ENCODE results near the gene CTRL.

Gene CTRL

DNA sequence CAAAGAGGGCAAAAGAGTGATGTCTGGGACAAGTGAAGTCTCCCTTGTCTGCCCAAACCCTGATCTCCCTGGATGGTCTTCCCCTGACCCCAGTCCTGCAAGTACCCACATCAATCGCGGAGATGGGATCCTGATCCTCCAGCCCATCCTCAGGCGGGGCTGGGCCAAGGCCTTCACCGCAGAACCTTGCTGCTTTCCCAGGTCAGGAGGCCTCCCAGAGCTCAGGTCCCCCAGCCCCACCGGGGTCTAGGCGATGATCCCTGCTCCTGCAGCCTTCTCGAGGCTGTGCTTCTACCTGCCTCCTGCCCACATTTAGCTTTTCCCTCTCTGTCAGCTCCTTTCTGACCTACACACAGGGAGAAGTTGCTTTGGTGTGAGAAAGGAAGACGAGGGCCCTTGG is 30.5 kb upstream of the CTRL start:
- ATAC-seq = no peak

DNA sequence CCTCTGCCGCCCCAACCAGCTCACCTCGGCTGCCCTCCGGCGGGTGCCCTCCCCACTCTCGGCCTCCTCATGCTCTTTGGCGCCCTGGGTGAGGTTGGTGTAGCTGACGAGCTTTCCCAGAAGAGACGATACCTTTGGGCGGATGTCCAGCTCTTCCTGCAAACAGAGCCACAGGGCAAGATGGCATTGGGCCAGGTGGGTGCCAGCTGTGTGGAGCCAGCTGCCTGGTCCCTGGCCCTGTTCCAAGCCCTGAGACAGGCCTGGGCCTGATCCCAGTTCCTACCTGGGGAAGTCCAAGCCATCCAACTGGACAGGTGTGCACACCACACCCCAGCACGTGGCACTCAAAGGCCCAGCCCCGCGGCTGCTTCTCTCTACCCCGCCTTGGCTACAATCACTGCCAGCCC is 29.9 kb upstream of the CTRL start:
- ATAC-seq = no peak

DNA sequence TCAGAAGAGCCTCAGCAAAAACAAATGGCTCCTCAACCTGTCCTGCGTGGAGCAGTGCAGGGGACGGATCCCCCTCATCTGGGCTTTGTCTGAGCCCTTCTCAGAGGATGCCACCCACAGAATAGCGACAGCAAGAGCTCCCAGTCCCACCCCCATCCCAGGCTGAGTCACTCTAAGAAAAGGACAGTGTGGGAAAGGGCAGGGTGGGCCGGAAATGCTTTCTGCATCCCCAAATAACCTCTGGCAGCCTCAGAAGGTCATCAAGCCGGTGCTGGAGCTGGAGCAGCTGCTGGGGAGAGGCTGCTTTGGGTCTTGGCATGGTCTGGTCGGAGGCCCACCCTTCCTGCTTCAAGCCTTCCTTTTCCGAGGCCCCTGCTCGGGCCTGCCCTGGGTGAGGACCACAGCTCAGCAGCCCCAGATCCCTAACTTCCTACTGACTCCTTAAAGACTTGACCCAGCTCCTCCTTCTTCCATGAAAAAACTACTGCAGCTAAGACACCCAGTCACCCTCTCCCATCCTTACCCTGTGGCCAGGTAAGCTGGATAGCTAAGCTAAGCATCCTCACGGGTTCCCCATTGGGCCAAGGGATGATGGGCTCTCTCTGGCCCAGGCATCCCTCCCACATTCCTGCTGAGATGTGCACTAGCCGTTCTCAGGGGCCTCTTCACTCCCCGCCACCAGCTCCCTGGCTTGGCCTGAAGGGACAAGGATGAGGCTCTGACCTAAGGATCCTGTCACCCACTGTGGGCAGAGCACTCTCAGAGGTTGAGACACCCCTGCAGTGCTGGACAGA is 28.1 kb upstream of the CTRL start:
- ATAC-seq = no peak

DNA sequence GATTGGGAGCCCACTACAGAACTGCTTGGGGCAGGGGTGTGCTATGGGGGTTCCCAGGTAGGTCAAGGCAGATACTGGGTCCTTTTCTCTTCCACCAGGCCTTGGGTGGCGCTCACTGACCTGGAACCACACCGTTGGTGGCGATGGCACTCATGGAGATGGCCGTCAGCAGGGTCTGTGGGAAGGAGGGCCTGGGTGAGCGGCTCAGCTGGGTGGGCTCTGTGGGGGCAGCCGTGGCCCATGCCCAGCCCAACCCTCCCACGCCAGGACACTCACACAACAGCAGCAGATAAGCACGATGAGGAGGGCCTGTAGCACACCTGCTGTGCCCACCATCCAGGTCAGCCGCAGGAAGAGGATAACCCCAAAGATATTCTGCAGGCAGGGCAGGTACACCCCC is 26.0 kb upstream of the CTRL start:
- ATAC-seq = no peak

DNA sequence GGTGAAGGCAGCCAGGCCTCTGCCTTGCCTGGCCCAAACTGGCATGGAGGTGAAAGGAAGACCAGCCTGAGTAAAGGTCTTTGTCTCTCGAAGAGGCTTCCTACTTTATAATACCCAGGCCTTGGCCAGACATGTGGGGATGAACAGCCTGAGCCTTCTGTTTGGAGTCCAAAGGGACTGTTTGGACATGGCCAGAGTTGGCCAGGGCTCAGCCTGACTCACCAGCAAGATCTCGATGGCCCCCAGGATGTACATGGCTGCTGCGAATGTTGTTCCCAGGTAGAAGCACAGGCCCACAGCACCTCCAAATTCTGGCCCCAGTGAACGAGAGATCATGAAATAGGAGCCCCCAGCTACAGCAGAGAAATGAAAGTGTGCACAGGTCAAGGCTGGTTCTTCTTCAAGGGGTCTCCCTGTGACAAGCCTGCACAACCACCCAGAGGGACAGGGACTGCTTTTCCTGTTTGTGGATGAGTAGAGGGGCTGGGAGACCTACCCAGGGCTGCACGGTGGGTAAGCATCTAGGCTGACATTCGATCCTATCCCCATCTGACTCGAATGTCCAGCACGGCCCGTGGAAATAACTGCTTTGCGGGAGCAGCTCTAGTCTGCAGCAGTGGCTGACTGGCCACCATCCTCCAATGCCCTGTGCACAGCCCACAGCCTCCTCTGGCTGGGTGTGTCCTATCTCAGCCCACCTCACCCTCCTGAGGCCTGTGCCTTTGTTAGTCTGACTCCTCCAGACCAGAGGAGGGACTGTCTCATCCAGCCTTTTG is 22.9 kb upstream of the CTRL start:
- no peak for ATAC-seq

DNA sequence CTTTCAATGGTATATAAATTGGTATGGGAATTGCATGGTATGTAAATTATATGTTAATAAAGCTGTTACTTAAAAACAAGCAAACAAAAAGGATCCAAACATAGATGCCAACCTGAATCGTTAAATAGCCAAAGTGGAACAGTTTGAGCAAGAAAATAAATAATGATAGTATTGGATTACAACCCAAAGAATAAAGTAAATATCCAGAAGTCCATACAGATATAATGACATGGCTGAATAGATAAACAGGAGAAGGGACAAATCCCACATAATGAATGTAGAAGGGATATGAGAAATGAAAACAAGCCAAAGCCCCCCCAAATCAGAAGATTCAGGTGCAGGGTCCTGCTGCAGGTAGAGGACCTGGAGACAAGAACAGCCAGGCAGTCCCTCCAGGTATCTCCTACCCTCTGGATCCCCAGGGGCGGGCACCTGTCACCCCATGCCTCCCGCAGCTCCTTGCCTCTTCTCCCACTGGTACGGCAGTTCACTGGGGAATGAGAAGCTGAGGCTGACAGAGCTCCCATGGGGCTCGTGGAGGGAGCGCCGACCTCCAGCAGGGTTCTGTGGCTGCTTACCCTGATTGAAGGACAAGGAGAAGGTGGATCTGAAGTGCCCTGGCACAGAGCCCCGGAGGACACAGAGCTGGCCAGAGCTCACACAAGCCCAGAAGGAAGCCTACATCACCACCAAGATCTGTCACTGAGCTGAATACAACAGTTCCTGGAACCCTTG is 22.1 kb upstream of the CTRL start:
- no peak for ATAC-seq

DNA sequence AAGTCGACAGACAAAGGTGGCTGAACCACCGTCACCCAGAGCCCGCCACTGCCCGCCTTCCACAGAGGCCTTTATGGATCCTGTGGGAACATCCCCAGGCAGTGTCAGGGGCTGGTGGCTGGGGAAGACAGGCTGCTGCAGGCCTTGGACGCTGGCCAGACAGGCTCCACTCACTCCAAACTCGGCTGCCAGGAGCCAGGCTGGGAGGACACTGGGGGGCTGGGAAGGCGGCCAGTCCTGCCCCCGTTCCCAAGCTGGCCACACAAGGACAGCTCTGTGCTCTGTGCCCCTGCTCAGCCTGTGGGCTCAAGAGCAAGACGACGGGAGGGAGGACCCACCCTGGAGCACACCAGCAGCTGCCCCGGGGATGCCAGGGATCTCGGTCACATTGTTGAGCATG is 19.8 kb upstream of the CTRL start:
- ATAC-seq = no peak

DNA sequence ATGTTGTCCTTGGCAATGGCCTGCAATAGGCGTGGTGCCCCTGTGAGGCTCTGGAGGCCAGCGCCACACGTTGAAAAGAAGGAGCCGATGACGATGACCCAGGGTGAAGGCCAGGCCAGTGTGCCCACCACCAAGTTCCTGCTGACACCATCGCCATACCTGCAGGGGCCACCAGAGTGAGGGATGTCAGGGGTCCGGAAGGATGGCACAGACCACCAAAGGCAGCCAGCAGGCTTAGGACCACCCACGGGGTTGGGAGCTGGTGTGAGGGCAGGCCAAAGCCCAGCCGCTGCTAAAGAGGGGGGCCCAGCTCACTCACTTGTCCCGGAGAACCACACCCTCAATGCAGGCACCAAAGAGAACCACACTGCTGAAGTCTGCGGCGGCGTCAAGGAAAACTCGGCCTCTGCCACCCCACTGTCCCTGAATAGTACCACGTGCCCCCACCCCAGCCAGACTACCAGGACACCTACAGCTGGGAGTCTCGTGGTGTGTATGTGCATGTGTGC is 18.7 kb upstream of the CTRL start:
- no peak for ATAC-seq

DNA sequence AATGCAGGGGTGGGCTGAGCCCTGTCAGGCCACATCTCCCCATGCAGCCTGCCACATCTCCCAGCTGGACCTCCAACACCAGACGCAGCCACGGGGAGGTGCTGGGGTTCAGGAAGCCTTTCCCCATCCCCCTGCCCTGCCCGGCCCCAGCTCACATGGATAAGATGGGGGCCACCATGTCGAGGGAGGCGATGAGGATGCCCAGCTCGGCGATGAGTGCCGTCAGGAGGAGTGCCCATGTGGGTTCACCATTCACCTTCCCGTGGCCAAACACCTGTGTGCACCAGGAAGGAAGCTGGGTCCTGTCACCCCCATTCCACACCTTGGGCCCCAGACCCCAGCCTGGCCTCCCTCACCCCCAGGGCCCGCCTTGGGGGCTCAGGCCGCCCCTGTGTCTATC is 18.0 kb upstream of the CTRL start:
- no peak for ATAC-seq

DNA sequence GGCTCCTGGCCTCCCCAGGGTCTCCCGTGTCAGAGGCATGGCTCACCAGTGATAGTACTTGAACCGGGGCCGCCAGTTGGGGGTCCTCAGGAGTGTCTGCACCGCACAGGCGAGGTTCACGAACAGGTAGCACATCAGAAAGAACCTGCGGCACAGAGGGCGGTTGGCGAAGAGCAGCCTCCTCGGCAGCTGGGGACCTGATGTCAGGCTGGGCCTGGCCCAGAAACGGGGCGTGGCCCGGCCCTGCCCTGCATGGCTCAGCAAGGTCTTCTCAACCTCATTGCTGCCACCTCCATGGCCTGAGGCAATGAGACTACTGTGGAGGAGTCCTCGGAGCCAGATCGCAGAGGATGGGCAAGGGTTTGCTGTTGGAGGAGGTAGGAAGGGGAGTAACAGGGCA is 16.4 kb upstream of the CTRL start:
- no peak for ATAC-seq

DNA sequence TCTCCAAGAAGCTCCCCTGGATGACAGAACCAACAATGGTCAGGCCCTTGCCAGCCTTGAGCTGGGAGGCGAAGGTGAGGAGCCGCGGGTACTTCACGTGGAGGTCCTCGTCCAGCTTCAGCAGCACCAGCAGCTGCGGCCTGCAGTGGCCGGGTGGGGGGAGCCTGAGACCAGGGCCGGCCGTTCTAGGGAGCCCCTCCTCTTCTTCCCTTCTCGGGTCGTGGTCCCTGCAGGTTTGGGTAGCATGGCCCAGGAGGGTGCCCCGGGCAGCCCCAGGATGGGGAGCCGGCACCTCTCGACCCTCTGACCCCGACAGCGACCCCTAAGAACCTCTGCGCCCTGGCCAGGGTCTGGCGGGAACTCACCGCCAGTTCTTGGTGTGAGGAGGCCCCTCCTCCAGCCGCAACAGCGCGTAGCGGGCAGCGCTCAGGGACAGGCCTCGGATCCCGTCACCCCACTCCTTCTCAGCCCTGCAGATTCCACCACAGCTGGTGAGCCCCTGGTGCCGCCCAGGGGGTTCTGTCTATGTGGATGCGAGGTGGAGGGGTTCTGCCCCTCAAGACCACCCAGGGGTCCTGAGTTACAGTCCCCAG is 15.4 kb upstream of the CTRL start:
- ATAC-seq = no peak

DNA sequence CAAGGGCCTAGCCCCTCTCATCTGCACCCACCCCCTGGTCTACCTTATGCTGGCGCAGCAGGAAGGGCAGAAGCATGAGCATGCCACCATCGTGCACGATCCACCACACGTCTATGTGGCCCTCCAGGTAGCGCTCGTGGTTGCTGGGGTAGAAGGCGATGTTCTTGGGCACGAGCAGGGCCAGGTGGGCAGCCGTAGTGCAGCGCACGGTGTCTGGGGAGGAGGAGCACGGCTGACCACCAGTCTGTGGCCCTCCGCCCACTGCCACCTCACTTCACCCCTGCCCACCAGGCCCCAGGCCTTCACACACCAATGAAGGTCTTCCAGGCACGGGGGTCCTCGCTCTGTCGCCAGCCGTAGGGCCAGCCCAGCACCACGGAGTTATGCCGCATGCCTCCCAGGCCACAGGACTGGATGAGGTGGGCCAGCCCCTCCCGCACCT is 14.5 kb upstream of the CTRL start:
- no peak for ATAC-seq

DNA sequence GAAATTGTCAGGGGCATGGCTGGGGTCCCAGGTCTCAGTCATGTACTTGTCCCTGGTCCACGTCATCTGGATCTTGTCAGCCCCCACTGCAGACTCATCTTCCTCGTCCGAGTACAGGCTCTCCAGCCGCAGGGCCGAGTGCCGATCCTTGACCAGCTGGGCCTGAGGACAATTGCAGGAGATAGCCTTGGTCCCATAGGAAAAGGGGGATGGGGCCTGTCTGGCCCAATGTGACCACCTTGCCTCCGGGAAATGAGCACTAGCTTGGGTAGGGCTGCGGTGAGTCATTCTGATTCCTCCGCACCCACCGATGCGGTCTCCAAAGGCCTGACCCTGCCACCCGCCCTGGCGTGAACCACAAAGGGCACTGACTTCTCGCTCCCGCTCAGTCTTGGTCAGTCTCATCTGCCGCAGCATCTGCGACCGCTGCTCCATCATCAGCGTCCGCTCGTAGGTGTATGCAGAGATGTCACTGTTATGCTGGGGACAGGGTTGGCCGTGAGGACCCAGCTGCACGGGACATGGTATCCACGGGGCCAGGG is 13.8 kb upstream of the CTRL start:
- no peak for ATAC-seq

DNA sequence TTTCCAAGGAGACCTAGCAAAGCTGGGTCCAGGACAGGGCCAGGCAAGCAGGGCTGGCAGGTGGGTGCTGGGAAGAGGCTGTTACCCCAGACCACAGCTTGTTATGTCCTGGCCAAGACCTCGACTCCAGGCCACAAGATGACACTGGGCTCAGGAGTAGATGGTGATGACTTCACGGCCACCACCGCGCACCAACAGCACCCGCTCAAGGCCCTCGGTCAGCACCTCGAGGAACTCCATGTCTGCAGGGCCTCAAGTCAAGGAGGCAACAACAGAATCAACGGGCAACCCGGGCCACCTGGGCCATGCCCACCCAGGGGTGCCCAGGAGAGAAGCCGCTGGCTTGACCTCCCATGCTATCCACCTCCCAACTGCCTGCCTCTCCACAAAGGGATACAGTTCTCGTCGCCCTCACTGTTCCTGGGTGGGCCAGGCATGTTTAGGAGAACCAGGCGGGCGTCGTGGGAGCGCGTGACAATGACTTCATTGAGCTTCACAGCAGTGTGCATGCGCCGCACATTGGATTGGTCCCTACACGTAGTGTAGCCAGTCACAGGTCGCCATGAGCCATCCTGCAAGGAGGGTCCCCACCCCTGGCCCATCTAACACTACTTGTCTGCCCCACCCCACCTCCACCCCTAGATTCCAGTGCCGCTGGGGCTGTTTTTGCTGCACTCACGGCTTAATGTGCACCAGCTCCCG is 13.2 kb upstream of the CTRL start:
- no peak for ATAC-seq

DNA sequence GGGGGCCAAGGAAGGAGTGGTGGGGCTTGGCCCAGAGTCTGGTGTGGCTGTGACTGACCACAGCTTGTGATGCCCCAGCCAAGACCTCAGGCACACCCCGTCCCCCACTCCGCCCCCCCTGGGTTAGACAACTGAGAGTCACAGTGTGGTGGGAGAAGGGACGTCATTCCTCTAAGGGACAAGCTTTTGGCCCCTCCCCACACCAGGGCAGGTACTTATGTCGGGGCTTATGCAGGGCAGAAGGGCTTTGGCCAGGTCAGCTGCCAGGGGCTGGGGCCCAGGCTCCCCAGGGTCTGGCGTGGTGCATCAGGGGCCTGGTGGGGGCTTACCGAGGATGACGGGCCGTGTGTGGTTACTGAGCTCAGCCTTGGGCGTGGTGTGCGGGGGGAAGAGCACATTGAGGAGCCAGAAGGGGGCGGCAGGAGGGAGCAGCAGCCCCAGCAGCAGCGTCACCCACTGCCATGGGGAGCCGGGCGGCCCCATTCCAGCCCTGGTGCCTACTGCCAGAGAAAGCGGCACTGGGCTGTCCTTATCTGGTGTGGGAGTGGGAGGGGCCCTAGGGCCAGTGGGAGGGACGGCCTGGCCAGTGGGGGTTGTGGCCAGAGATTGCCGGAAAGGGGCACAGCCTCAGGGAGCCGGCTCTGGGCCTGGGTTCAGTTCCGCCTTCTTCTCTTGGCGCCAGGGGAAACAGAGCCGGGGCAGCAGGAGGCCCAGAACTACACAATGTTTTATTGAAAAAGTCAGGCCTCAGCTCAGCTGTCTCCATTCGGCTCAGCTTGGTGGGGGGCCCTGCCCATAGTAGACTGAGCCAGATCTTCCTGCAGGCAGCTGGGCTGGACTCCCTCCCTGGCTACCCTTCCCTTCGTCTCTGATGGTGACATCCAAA is 12.2 kb upstream of the CTRL start, which contains the start of gene LCAT:
Gene LCAT, minus strand, starts transcription at position 502 of the 886 bp plus-strand sequence. Its CDS starts 19 bp downstream, at position 483.
- ATAC-seq = no peak

DNA sequence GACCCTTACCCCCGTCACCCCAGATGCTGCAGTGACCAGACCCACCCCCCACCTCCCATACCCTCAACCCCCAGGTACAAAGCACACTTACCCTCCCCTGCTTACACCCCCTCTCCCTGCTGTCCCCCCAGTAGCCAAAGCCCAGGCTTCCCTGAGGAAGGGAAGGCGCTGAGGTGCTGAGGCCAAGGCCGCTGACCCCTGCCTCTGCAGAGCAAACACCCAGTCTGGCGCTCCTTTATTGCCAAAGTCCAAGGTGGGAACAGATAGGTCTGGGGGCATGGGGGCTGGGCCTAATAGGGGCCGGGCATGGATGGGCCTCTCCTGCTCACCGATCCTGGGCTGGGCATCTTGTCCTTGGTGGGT is 11.6 kb upstream of the CTRL start:
- no peak for ATAC-seq

DNA sequence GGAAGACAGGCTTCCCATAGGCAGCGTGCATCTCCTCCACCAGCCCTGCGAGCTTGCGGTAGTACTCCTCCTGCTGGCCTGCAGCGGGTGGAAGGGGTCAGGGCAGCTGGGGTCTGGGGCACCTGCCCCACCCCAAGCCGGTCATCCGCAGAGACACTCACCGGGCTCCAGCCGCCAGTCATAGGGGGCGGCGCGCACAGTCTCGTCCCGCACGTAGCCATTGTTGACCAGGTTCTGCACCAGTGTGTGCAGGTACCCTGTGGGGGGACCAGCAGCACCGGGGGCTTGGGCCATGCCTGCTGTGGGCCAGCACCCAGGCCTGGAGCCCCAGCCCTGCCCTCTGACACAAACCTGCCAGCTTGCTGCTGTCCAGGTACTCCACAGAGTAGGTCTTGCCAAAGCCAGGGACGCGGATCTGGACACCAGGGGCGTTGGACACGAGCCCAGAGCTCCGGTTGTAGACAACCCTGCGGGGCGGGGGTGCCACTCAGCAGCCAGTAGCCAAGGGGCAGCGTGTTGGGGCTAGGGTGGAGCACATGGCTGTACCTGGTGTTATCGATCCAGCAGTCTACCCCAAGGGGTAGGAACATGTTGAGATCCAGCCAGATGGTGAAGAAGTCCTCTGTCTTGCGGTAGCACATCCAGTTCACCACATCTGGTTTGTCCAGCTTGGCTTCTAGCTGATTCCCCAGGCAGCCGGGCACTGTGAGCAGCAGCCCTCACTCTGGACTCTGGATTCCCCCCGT is 11.0 kb upstream of the CTRL start:
- no peak for ATAC-seq

DNA sequence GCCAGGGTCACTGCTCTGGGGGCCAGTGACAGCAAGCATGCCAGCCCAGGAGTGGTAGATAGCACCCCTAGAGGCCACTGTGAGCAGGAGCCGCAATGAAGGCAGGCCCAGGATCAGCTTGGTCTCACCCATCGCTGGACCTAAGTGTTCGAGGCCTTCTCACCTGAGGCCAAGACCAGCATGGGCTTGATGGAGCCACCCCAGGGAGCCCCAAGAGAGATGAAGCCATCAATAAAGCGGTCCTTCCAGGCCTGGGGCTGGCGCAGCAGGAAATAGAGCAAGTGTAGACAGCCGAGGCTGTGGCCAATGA is 10.5 kb upstream of the CTRL start:
- peak in 1 of 2 donors; percentile 52 for ATAC-seq

DNA sequence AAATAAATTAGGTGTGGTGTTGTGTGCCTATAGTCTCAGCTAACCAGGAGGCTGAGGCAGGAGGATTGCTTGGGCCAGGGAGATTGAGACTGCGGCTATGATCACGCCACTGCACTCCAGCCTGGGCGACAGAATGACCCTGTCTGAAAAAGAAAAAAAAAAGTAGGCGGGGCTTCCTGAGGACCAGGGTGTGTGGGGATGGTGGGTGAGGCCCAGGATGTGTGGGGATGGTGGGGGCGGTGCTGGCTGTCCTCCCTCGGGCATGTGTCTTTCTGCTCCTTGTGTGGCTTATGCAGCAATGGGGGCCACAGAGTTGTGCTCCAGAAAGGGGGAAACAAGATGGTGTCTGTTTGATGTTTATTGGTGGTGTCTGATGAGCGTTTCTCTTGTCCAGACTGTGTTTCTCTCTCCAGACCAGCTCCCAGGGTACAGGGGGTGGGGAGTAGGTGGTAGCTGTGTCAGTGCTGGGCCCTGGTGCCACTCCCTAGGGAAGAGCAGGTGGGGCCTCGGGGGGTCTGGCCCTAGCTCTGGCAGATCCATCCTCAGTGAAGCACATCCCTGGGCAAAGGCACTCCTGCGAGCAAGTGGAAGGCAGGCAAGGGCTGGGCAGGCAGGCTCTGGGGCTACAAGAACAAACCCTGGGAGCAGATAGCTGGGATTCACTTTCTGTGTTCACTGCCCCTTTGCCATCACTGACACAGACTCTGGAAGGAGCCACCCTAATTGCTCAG is 10.0 kb upstream of the CTRL start:
- no peak for ATAC-seq

Data from activated CD4-positive, CD25-positive, alpha-beta regulatory T cell treated with anti-CD3 and anti-CD28 coated beads, Interleukin-2, amount 50 U/mL, for 24 hours (primary cell).